C4-2B (cell line): Measurements from ENCODE around the gene KHDC1L.

Source experiments
- CTCF ChIP-seq: fragments of 450-650 bp; conservative IDR thresholded peaks from 2 replicates; pipeline ENCODE4 v1.5.1; 2017; ENCODE audit warnings: mild to moderate bottlenecking
- ZFX ChIP-seq: fragments of 450-650 bp; IDR thresholded peaks from 2 replicates; pipeline ENCODE4 v1.6.1; 2017

GRCh38 chr6:73180076-73180738 is 45.1 kb downstream of the KHDC1L start:
- no peak for TF ChIP-seq CTCF
- TF ChIP-seq ZFX, result no peak
